GM18873 (cell line): Measurements from ENCODE around the gene SMARCA4.
"Not testable (repeated sequence)": the region's sequence is repeated elsewhere in the genome, so short reads cannot be mapped to it uniquely, and the experiment has no call there.

Source experiments
- ATAC-seq: cut with Tn5 transposase; IDR thresholded peaks from one replicate; pipeline ENCODE4 v1.9.1; 2021; ENCODE audit warnings: mild to moderate bottlenecking, moderate library complexity, moderate number of reproducible peaks; ENCODE audit not compliant: unreplicated experiment, low FRiP score

The SMARCA4 gene

GRCh38 chr19:11058246-11059030 is 97.6 kb downstream of the SMARCA4 start:
- no peak for ATAC-seq

- no peak for ATAC-seq
Measured at GRCh38 chr19:11059511-11060358, 98.9 kb downstream of the SMARCA4 start.

- ATAC-seq, result no peak
Measured at GRCh38 chr19:11061952-11062351, 101.1 kb downstream of the SMARCA4 start.

GRCh38 chr19:11063434-11063833 is 102.6 kb downstream of the SMARCA4 start:
- no peak for ATAC-seq

GRCh38 chr19:11064831-11065303 is 104.0 kb downstream of the SMARCA4 start:
- ATAC-seq, result no peak

GRCh38 chr19:11066326-11066725 is 105.5 kb downstream of the SMARCA4 start:
- no peak for ATAC-seq

GRCh38 chr19:11067356-11068113 is 106.7 kb downstream of the SMARCA4 start:
- no peak for ATAC-seq

- ATAC-seq, result no peak
Measured at GRCh38 chr19:11069561-11069960, 108.7 kb downstream of the SMARCA4 start.

GRCh38 chr19:11070123-11070522 is 109.3 kb downstream of the SMARCA4 start:
- ATAC-seq, result no peak

- no peak for ATAC-seq
Measured at GRCh38 chr19:11073568-11073967, 112.7 kb downstream of the SMARCA4 start.

GRCh38 chr19:11076792-11077191 is 116.0 kb downstream of the SMARCA4 start:
- ATAC-seq, result not testable (repeated sequence)

GRCh38 chr19:11078893-11079292 is 118.1 kb downstream of the SMARCA4 start:
- no peak for ATAC-seq

- ATAC-seq, result no peak
Measured at GRCh38 chr19:11079999-11080398, 119.2 kb downstream of the SMARCA4 start.

- ATAC-seq, result no peak
Measured at GRCh38 chr19:11087870-11088505, 127.2 kb downstream of the SMARCA4 start.

- no peak for ATAC-seq
Measured at GRCh38 chr19:11088506-11089253, 127.8 kb downstream of the SMARCA4 start.

GRCh38 chr19:11089254-11090013 is 128.6 kb downstream of the SMARCA4 start, which contains the start of gene LDLR:
Gene LDLR, plus strand, starts transcription at chr19:11089463. Its CDS starts 86 bp downstream, at chr19:11089549.
- ATAC-seq, result no peak

- not testable (repeated sequence) for ATAC-seq
Measured at GRCh38 chr19:11090014-11090263, 129.1 kb downstream of the SMARCA4 start.

GRCh38 chr19:11090264-11090996 is 129.6 kb downstream of the SMARCA4 start:
- ATAC-seq, result peak; percentile 59
